Mucosa of stomach (tissue), 1 donor: ENCODE measurements around the gene MAGEB2.
"Not testable (repeated sequence)": the region's sequence is repeated elsewhere in the genome, so short reads cannot be mapped to it uniquely, and the experiment has no call there.

Experiments
- H3K27me3 ChIP-seq: one replicate; pipeline ENCODE4 v1.7.0; 2013; ENCODE audit warnings: mild to moderate bottlenecking, low read length; ENCODE audit not compliant: control insufficient read depth, insufficient read depth
- H3K36me3 ChIP-seq: one replicate; pipeline ENCODE4 v1.7.0; 2013; ENCODE audit warnings: low read length; ENCODE audit not compliant: control insufficient read depth, insufficient read depth
- H3K4me1 ChIP-seq: one replicate; pipeline ENCODE4 v1.7.0; 2013; ENCODE audit warnings: mild to moderate bottlenecking, low read length; ENCODE audit not compliant: control insufficient read depth, insufficient read depth
- H3K4me3 ChIP-seq: one replicate; pipeline ENCODE4 v1.7.0; 2013; ENCODE audit warnings: low read length
- H3K9ac ChIP-seq: one replicate; pipeline ENCODE4 v1.7.0; 2013; ENCODE audit warnings: mild to moderate bottlenecking, low read length, moderate library complexity
- H3K9me3 ChIP-seq: one replicate; pipeline ENCODE4 v1.7.0; 2013; ENCODE audit warnings: mild to moderate bottlenecking, low read length, moderate library complexity; ENCODE audit not compliant: control insufficient read depth
- donor health status: Pancreatic carcinoma.

The MAGEB2 gene

GRCh38 chrX:30215357-30215843, at the start of gene MAGEB2:
MAGEB2 (plus strand) TSS chrX:30215563; CDS start chrX:30218581, 3,018 bp downstream.
- Histone ChIP-seq H3K4me1 (no peaks in the 10 kb centered on the region), H3K9me3 (no peaks in the 10 kb centered on the region), H3K9ac (no peak within 1 kb of the TSS), H3K27me3 (no peaks in the 10 kb centered on the region), H3K36me3 (no peaks in the 10 kb centered on the region), H3K4me3 (no peak within 1 kb of the TSS)

GRCh38 chrX:30170900-30171299, 44.5 kb upstream of the MAGEB2 start:
- no peaks in the 10 kb centered on the region for H3K4me1 ChIP-seq
- no peaks in the 10 kb centered on the region for H3K9me3 ChIP-seq
- no peaks in the 10 kb centered on the region for H3K27me3 ChIP-seq
- H3K9ac ChIP-seq, result no peak overlapping the region
- H3K36me3 ChIP-seq, result no peaks in the 10 kb centered on the region
- H3K4me3 ChIP-seq, result no peak overlapping the region

GRCh38 chrX:30181353-30181752, 34.0 kb upstream of the MAGEB2 start:
- no peaks in the 10 kb centered on the region for H3K4me1 ChIP-seq
- H3K9me3 ChIP-seq, result no peaks in the 10 kb centered on the region
- H3K4me3 ChIP-seq, result no peak overlapping the region
- no peaks in the 10 kb centered on the region for H3K36me3 ChIP-seq
- no peaks in the 10 kb centered on the region for H3K27me3 ChIP-seq
- no peak overlapping the region for H3K9ac ChIP-seq

GRCh38 chrX:30183554-30183953, 31.8 kb upstream of the MAGEB2 start:
- Histone ChIP-seq H3K4me1 (no peaks in the 10 kb centered on the region), H3K36me3 (no peaks in the 10 kb centered on the region)

GRCh38 chrX:30190426-30190825, 24.9 kb upstream of the MAGEB2 start:
- no peaks in the 10 kb centered on the region for H3K9me3 ChIP-seq
- no peaks in the 10 kb centered on the region for H3K27me3 ChIP-seq
- no peak overlapping the region for H3K9ac ChIP-seq
- H3K36me3 ChIP-seq, result no peaks in the 10 kb centered on the region
- no peaks in the 10 kb centered on the region for H3K4me1 ChIP-seq
- H3K4me3 ChIP-seq, result no peak overlapping the region

More at GRCh38 chrX:30183554-30183953, 31.8 kb upstream of the MAGEB2 start:
- H3K9me3 ChIP-seq, result no peaks in the 10 kb centered on the region
- H3K4me3 ChIP-seq, result no peak overlapping the region
- no peak overlapping the region for H3K9ac ChIP-seq
- H3K27me3 ChIP-seq, result no peaks in the 10 kb centered on the region

- not testable (repeated sequence) for H3K36me3 ChIP-seq, H3K4me1 ChIP-seq, H3K9ac ChIP-seq, H3K9me3 ChIP-seq, H3K4me3 ChIP-seq, H3K27me3 ChIP-seq
Measured at GRCh38 chrX:30193910-30194309, 21.5 kb upstream of the MAGEB2 start.

GRCh38 chrX:30196322-30196721, 19.0 kb upstream of the MAGEB2 start:
- no peak overlapping the region for H3K4me3 ChIP-seq
- no peaks in the 10 kb centered on the region for H3K27me3 ChIP-seq
- H3K4me1 ChIP-seq, result no peaks in the 10 kb centered on the region
- no peak overlapping the region for H3K9ac ChIP-seq
- H3K9me3 ChIP-seq, result no peaks in the 10 kb centered on the region
- H3K36me3 ChIP-seq, result no peaks in the 10 kb centered on the region

GRCh38 chrX:30212172-30212571, 3.2 kb upstream of the MAGEB2 start:
- H3K27me3 ChIP-seq, result no peaks in the 10 kb centered on the region
- H3K9ac ChIP-seq, result no peak overlapping the region
- H3K4me3 ChIP-seq, result no peak overlapping the region
- no peaks in the 10 kb centered on the region for H3K36me3 ChIP-seq
- no peaks in the 10 kb centered on the region for H3K4me1 ChIP-seq
- H3K9me3 ChIP-seq, result no peaks in the 10 kb centered on the region

GRCh38 chrX:30217465-30217864, 2.1 kb downstream of the MAGEB2 start:
- Histone ChIP-seq H3K36me3 (no peaks in the 10 kb centered on the region), H3K9ac (no peak overlapping the region), H3K27me3 (no peaks in the 10 kb centered on the region), H3K4me3 (no peak overlapping the region), H3K4me1 (no peaks in the 10 kb centered on the region), H3K9me3 (no peaks in the 10 kb centered on the region)

GRCh38 chrX:30219372-30219771, 4.0 kb downstream of the MAGEB2 start:
- Histone ChIP-seq H3K9me3 (no peaks in the 10 kb centered on the region), H3K4me3 (no peak overlapping the region), H3K9ac (no peak overlapping the region), H3K27me3 (no peaks in the 10 kb centered on the region), H3K36me3 (no peaks in the 10 kb centered on the region), H3K4me1 (no peaks in the 10 kb centered on the region)

- Histone ChIP-seq H3K9me3 (no peaks in the 10 kb centered on the region), H3K27me3 (no peaks in the 10 kb centered on the region), H3K4me1 (no peaks in the 10 kb centered on the region), H3K4me3 (no peak overlapping the region), H3K9ac (no peak overlapping the region), H3K36me3 (no peaks in the 10 kb centered on the region)
Measured at GRCh38 chrX:30220661-30221060, 5.3 kb downstream of the MAGEB2 start.

GRCh38 chrX:30224536-30224935, 9.2 kb downstream of the MAGEB2 start:
- Histone ChIP-seq H3K4me3 (no peak overlapping the region), H3K36me3 (no peaks in the 10 kb centered on the region), H3K9me3 (no peaks in the 10 kb centered on the region), H3K4me1 (no peaks in the 10 kb centered on the region), H3K9ac (no peak overlapping the region), H3K27me3 (no peaks in the 10 kb centered on the region)

- no peaks in the 10 kb centered on the region for H3K4me1 ChIP-seq
- H3K9me3 ChIP-seq, result no peaks in the 10 kb centered on the region
- no peaks in the 10 kb centered on the region for H3K36me3 ChIP-seq
- no peak overlapping the region for H3K9ac ChIP-seq
- H3K4me3 ChIP-seq, result no peak overlapping the region
- no peaks in the 10 kb centered on the region for H3K27me3 ChIP-seq
Measured at GRCh38 chrX:30228526-30228925, 13.2 kb downstream of the MAGEB2 start.
